HG03039 (cell line): ENCODE results near the gene RAD23B.
A peak's percentile ranks its signal among the peaks of the same experiment; 100 is the strongest.
"Not testable (repeated sequence)": the region's sequence is repeated elsewhere in the genome, so short reads cannot be mapped to it uniquely, and the experiment has no call there.

Experiments
- ATAC-seq: cut with Tn5 transposase; IDR thresholded peaks from one replicate; pipeline ENCODE4 v1.9.1; 2021; ENCODE audit warnings: mild to moderate bottlenecking, moderate library complexity; ENCODE audit not compliant: unreplicated experiment

The RAD23B gene

GRCh38 chr9:107282759-107283622, at the start of gene RAD23B:
Gene RAD23B (plus strand): TSS chr9:107283279. CDS start chr9:107283630, 351 bp downstream.
- peak; percentile 86 for ATAC-seq

- no peak for ATAC-seq
Observed at GRCh38 chr9:107235765-107236442, 47.2 kb upstream of the RAD23B start.

- no peak for ATAC-seq
Observed at GRCh38 chr9:107237873-107238272, 45.2 kb upstream of the RAD23B start.

- ATAC-seq = no peak
Observed at GRCh38 chr9:107239474-107239873, 43.6 kb upstream of the RAD23B start.

GRCh38 chr9:107240260-107240659, 42.8 kb upstream of the RAD23B start:
- no peak for ATAC-seq

GRCh38 chr9:107242073-107243030, 40.7 kb upstream of the RAD23B start:
- ATAC-seq = no peak

- no peak for ATAC-seq
Observed at GRCh38 chr9:107243742-107244141, 39.3 kb upstream of the RAD23B start.

GRCh38 chr9:107246259-107247254, 36.5 kb upstream of the RAD23B start:
- no peak for ATAC-seq

- ATAC-seq = no peak
Observed at GRCh38 chr9:107248714-107249113, 34.4 kb upstream of the RAD23B start.

- ATAC-seq = no peak
Observed at GRCh38 chr9:107249131-107249533, 33.9 kb upstream of the RAD23B start.

GRCh38 chr9:107249665-107250285, 33.3 kb upstream of the RAD23B start:
- no peak for ATAC-seq

- ATAC-seq = no peak
Observed at GRCh38 chr9:107251756-107252322, 31.2 kb upstream of the RAD23B start.

GRCh38 chr9:107258919-107259318, 24.2 kb upstream of the RAD23B start:
- ATAC-seq = no peak

GRCh38 chr9:107259751-107260313, 23.2 kb upstream of the RAD23B start:
- not testable (repeated sequence) for ATAC-seq

- peak; percentile 95 for ATAC-seq
Observed at GRCh38 chr9:107260437-107261081, 22.5 kb upstream of the RAD23B start.

- ATAC-seq = no peak
Observed at GRCh38 chr9:107261106-107261505, 22.0 kb upstream of the RAD23B start.

GRCh38 chr9:107263289-107263688, 19.8 kb upstream of the RAD23B start:
- ATAC-seq = no peak
